Type B pancreatic cell (in vitro differentiated cells): ENCODE measurements around the gene INMT. TPM values are rescaled to one million over a fixed set of nuclear protein-coding genes. Genes with fewer than 3 reads are reported as not detected.
A peak's percentile ranks its signal among the peaks of the same experiment; 100 is the strongest.

ENCODE experiments used
- DNase-seq: peaks from one replicate; pipeline ENCODE4 v3.0.0; 2021; ENCODE audit warnings: mixed read lengths; ENCODE audit not compliant: unreplicated experiment; ENCODE audit errors: extremely low spot score
- H3K27ac Mint-ChIP-seq: 2 replicates; pipeline ENCODE4 v1.8.0; 2021; ENCODE audit warnings: mild to moderate bottlenecking, mixed read lengths
- H3K27me3 Mint-ChIP-seq: 2 replicates; pipeline ENCODE4 v1.8.0; 2021; ENCODE audit warnings: mixed read lengths
- H3K36me3 Mint-ChIP-seq: 2 replicates; pipeline ENCODE4 v1.8.0; 2021; ENCODE audit warnings: mixed read lengths
- H3K4me1 Mint-ChIP-seq: one replicate; pipeline ENCODE4 v1.8.0; 2021; ENCODE audit warnings: mixed read lengths; ENCODE audit not compliant: unreplicated experiment
- H3K4me3 Mint-ChIP-seq: 2 replicates; pipeline ENCODE4 v1.8.0; 2021; ENCODE audit warnings: mild to moderate bottlenecking, mixed read lengths
- H3K9me3 Mint-ChIP-seq: 2 replicates; pipeline ENCODE4 v1.8.0; 2021; ENCODE audit warnings: mixed read lengths
- CTCF ChIP-seq: fragments of 200-600 bp; sonication (generic); conservative IDR thresholded peaks from 2 replicates; pipeline ENCODE4 v1.5.0; 2021; ENCODE audit warnings: antibody characterized with exemption, mild to moderate bottlenecking
- total RNA-seq: library from RNA; stranded (reverse); gene quantifications from 2 replicates; pipeline ENCODE4 v1.2.1, GENCODE V29; 2021; ENCODE audit warnings: low replicate concordance

Gene INMT
- total RNA-seq, 1 donor from 2014 or later: not detected

DNA sequence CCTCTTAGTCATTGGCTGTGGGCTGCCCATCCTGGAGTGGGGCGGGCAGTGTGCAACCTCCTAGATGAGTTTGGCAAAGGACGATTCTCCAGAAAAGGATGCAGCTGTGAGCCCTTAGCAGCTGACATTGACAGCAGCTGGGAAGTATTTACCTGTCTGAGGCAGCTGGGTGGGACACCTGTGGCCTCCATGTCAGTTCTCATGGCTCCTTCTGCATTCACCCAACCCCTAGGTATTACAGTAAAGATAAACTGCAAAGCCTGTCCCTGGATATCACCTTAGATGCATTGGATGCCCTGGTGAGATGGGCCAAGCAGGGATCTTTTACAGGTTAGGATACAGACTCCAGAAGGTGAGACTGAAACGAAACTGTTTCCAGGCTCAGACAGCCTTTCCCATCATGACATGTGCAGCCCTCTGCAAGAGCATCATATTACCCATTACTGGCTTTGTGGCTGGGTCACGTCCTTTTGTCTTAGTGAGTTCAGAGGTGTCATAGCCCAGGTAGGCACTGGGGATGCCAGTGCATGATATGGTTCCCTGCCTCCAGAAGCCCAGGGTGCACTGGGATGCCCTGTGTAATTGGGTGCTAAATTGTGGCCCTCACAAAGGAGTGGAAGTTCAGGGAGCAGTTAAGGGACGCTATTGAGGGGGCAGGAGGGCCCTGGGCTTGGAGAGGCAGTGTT, 48.2 kb downstream of the INMT start:
- peaks cover 31% of the 10 kb centered on the region for H3K4me1 Mint-ChIP-seq
- DNase-seq: no peak
- H3K27ac Mint-ChIP-seq: no peak overlapping the region
- no peaks in the 10 kb centered on the region for H3K27me3 Mint-ChIP-seq
- H3K4me3 Mint-ChIP-seq: no peak overlapping the region
- no peaks in the 10 kb centered on the region for H3K9me3 Mint-ChIP-seq
- H3K36me3 Mint-ChIP-seq: peaks cover 5% of the 10 kb centered on the region
- TF ChIP-seq CTCF: no peak

DNA sequence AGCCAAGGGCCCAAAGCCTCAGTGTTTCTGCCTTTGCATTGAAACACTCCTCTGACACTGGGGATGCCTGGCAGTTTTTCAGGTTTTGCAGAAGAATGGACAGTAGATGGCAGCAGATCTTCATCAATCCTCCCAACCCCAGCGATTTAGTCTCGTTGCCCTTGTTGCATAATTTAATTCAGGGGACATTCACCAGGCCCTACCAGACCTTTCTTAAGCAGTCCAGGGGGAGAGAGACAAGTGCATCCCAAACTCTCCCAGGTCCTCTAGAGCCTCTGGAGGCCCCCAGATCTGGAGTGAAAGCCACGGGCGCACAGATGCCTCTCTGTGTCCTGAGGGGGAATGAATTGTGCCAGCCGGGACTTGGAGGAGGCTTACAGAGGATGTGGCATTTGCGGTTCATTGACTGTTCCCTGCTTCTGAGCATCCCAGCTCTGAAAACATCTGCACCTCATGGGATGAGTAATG, 48.9 kb downstream of the INMT start:
- no peaks in the 10 kb centered on the region for H3K9me3 Mint-ChIP-seq
- no peaks in the 10 kb centered on the region for H3K27me3 Mint-ChIP-seq
- peaks cover 5% of the 10 kb centered on the region for H3K36me3 Mint-ChIP-seq
- peak; percentile 84 for TF ChIP-seq CTCF
- H3K4me1 Mint-ChIP-seq: peaks cover 31% of the 10 kb centered on the region
- DNase-seq: no peak
- H3K4me3 Mint-ChIP-seq: no peak overlapping the region
- no peak overlapping the region for H3K27ac Mint-ChIP-seq

DNA sequence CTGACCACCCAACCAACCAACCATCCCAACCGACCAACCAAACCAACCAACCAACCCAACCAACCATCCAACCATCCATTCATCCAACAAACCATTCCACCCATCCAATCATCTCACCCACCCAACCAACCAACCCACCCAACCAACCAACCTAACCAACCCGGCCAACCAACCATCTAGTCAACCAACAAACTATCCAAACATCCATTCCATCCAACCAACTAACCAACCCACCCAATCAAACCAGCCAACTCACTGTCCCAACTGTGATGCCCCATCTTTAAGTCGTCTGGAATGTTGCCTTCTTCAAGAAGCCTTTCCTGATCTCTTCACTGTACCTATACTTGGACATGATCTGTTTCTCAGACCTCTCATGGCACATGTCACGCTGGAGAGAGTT, 50.9 kb downstream of the INMT start:
- Mint-ChIP-seq H3K4me3 (no peak overlapping the region), H3K36me3 (peaks cover 5% of the 10 kb centered on the region), H3K4me1 (peaks cover 16% of the 10 kb centered on the region), H3K9me3 (no peaks in the 10 kb centered on the region), H3K27ac (no peak overlapping the region), H3K27me3 (no peaks in the 10 kb centered on the region)
- no peak for TF ChIP-seq CTCF
- DNase-seq: no peak

- H3K27me3 Mint-ChIP-seq: no peaks in the 10 kb centered on the region
- no peak overlapping the region for H3K27ac Mint-ChIP-seq
- no peak for DNase-seq
- no peak overlapping the region for H3K4me3 Mint-ChIP-seq
- H3K36me3 Mint-ChIP-seq: peaks cover 10% of the 10 kb centered on the region
- peaks cover 16% of the 10 kb centered on the region for H3K4me1 Mint-ChIP-seq
- H3K9me3 Mint-ChIP-seq: no peaks in the 10 kb centered on the region
- no peak for TF ChIP-seq CTCF
These were observed 52.2 kb downstream of the INMT start for GRCh38 chr7:30804078-30804661.

DNA sequence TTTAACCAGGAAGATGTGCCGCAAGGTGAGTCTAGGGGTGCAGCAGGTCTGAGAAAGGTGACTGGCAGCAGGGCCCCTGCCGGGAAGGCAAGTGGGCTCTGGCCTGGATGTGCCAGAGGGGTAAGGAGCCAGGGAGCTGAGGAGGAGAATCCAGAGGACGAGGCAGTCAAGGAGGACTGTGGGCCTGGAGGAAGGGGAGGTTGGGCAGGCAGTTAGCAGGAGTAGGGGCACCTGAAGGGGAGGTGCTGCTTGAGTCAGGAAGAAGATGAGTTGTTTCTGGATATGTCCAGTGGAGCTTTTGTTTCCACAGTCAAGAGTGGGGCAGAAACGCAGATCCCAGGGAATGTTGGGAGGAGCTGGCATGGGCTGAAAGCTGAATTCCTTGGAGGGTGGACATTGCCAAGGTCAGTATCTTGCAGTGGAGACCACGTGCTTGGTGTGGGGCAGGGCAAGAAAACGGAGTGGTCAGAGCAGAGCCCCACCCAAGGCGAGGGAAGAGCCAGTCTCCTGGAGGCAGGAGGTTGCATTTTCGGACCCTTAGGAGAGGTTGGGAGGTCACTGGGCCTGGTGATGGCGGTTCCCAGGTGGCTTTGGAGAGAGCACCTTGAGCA, 53.3 kb downstream of the INMT start:
- H3K27me3 Mint-ChIP-seq: no peaks in the 10 kb centered on the region
- H3K36me3 Mint-ChIP-seq: peaks cover 10% of the 10 kb centered on the region
- DNase-seq: no peak
- peaks cover 13% of the 10 kb centered on the region for H3K4me1 Mint-ChIP-seq
- H3K27ac Mint-ChIP-seq: no peak overlapping the region
- no peak overlapping the region for H3K4me3 Mint-ChIP-seq
- no peaks in the 10 kb centered on the region for H3K9me3 Mint-ChIP-seq
- no peak for TF ChIP-seq CTCF
